SK-N-SH treated with all-trans-retinoic acid at 6 μM for 48 hours (cell line): ENCODE data around the gene GALNT13.

Experiments
- ATAC-seq: fragments of 200-7000 bp; cut with Tn5 transposase; 3 replicates; pipeline ENCODE4 v1.9.1; 2020; ENCODE audit warnings: mild to moderate bottlenecking, moderate library complexity
- ARNTL ChIP-seq: fragments of 450-650 bp; formaldehyde crosslinking; IDR thresholded peaks from 2 replicates; pipeline ENCODE4 v1.5.0; 2020; ENCODE audit warnings: low read depth, mild to moderate bottlenecking, moderate library complexity, borderline replicate concordance
- BACH2 ChIP-seq: fragments of 250-450 bp; sonication (Bioruptor Pico); IDR thresholded peaks from 2 replicates; pipeline ENCODE4 v1.9.0; 2021; ENCODE audit warnings: mild to moderate bottlenecking, borderline replicate concordance
- CREB5 ChIP-seq: fragments of 250-450 bp; sonication (Bioruptor Pico); IDR thresholded peaks from 2 replicates; pipeline ENCODE4 v1.5.1; 2020; ENCODE audit warnings: low read depth, mild to moderate bottlenecking, moderate library complexity
- CSDC2 ChIP-seq: fragments of 250-450 bp; sonication (Bioruptor Pico); IDR thresholded peaks from 2 replicates; pipeline ENCODE4 v1.5.0; 2020; ENCODE audit warnings: mild to moderate bottlenecking, moderate library complexity
- CSRNP3 ChIP-seq: fragments of 250-450 bp; sonication (Bioruptor Pico); IDR thresholded peaks from 2 replicates; pipeline ENCODE4 v1.5.1; 2021; ENCODE audit warnings: mild to moderate bottlenecking, moderate library complexity
- ESRRG ChIP-seq: fragments of 250-450 bp; sonication (Bioruptor Pico); IDR thresholded peaks from 2 replicates; pipeline ENCODE4 v1.6.1; 2021; ENCODE audit warnings: mild to moderate bottlenecking
- GLIS3 ChIP-seq: fragments of 250-450 bp; sonication (Bioruptor Pico); IDR thresholded peaks from 2 replicates; pipeline ENCODE4 v1.5.0; 2020; ENCODE audit warnings: mild to moderate bottlenecking, moderate library complexity
- ISL1 ChIP-seq: fragments of 250-450 bp; sonication (Bioruptor Pico); IDR thresholded peaks from 2 replicates; pipeline ENCODE4 v2.1.2; 2022; ENCODE audit warnings: mild to moderate bottlenecking, moderate library complexity
- OSR1 ChIP-seq: fragments of 250-450 bp; sonication (Bioruptor Pico); IDR thresholded peaks from 2 replicates; pipeline ENCODE4 v1.8.0; 2022; ENCODE audit warnings: moderate library complexity, mild to moderate bottlenecking, inconsistent platforms
- POU6F1 ChIP-seq: fragments of 250-450 bp; sonication (Bioruptor Pico); IDR thresholded peaks from 2 replicates; pipeline ENCODE4 v1.8.0; 2021; ENCODE audit warnings: low read depth, mild to moderate bottlenecking, moderate library complexity, borderline replicate concordance
- PPARA ChIP-seq: fragments of 250-450 bp; sonication (Bioruptor Pico); IDR thresholded peaks from 2 replicates; pipeline ENCODE4 v1.5.0; 2020; ENCODE audit warnings: mild to moderate bottlenecking, borderline replicate concordance
- RARB ChIP-seq: fragments of 250-450 bp; sonication (Bioruptor Pico); IDR thresholded peaks from 2 replicates; pipeline ENCODE4 v1.8.0; 2021; ENCODE audit warnings: mild to moderate bottlenecking, moderate library complexity
- SNAI2 ChIP-seq: fragments of 250-450 bp; sonication (Bioruptor Pico); IDR thresholded peaks from 2 replicates; pipeline ENCODE4 v1.5.0; 2020; ENCODE audit warnings: mild to moderate bottlenecking, moderate library complexity
- TCF4 ChIP-seq: fragments of 250-450 bp; sonication (Bioruptor Pico); IDR thresholded peaks from 2 replicates; pipeline ENCODE4 v1.8.0; 2021; ENCODE audit warnings: mild to moderate bottlenecking, moderate library complexity, borderline replicate concordance
- TOX ChIP-seq: fragments of 250-450 bp; sonication (Bioruptor Pico); IDR thresholded peaks from 2 replicates; pipeline ENCODE4 v1.8.0; 2021; ENCODE audit warnings: mild to moderate bottlenecking, moderate library complexity, borderline replicate concordance
- TSHZ2 ChIP-seq: fragments of 250-450 bp; sonication (Bioruptor Pico); IDR thresholded peaks from 2 replicates; pipeline ENCODE4 v1.5.0; 2020; ENCODE audit warnings: mild to moderate bottlenecking, moderate library complexity
- ZC3H10 ChIP-seq: fragments of 250-450 bp; sonication (Bioruptor Pico); IDR thresholded peaks from 2 replicates; pipeline ENCODE4 v1.5.1; 2021; ENCODE audit warnings: mild to moderate bottlenecking, moderate library complexity
- ZFP3 ChIP-seq: fragments of 250-450 bp; sonication (Bioruptor Pico); IDR thresholded peaks from 2 replicates; pipeline ENCODE4 v1.5.0; 2020; ENCODE audit warnings: mild to moderate bottlenecking, moderate library complexity
- ZFP30 ChIP-seq: fragments of 450-650 bp; formaldehyde crosslinking; IDR thresholded peaks from 2 replicates; pipeline ENCODE4 v1.5.0; 2022; ENCODE audit warnings: mild to moderate bottlenecking, moderate library complexity
- ZNF565 ChIP-seq: fragments of 450-650 bp; formaldehyde crosslinking; conservative IDR thresholded peaks from 2 replicates; pipeline ENCODE4 v1.5.0; 2020; ENCODE audit warnings: low read depth, mild to moderate bottlenecking, moderate library complexity
- ZNF70 ChIP-seq: fragments of 450-650 bp; formaldehyde crosslinking; IDR thresholded peaks from 2 replicates; pipeline ENCODE4 v1.5.0; 2020; ENCODE audit warnings: mild to moderate bottlenecking, moderate library complexity
- ZNF8 ChIP-seq: fragments of 450-650 bp; formaldehyde crosslinking; IDR thresholded peaks from 2 replicates; pipeline ENCODE4 v1.5.0; 2020; ENCODE audit warnings: mild to moderate bottlenecking, moderate library complexity

Gene GALNT13

GRCh38 chr2:154142480-154142879 is 270.8 kb downstream of the GALNT13 start:
- ATAC-seq: no peak
- TF ChIP-seq ZNF565 (CRISPR knock-in tag) (no peak), ZNF70 (CRISPR knock-in tag) (no peak), OSR1 (CRISPR knock-in tag) (no peak), CREB5 (no peak), PPARA (no peak), CSDC2 (CRISPR knock-in tag) (no peak), TSHZ2 (CRISPR knock-in tag) (no peak), RARB (no peak), ISL1 (CRISPR knock-in tag) (no peak)
- TF ChIP-seq, all 23 proteins: peak for 0

- ATAC-seq: no peak; the same call in 2 of the 3 replicates
- TF ChIP-seq CSDC2 (CRISPR knock-in tag) (no peak), ZNF565 (CRISPR knock-in tag) (no peak), TOX (CRISPR knock-in tag) (no peak), TCF4 (CRISPR knock-in tag) (no peak), ISL1 (CRISPR knock-in tag) (no peak), CSRNP3 (CRISPR knock-in tag) (no peak), TSHZ2 (CRISPR knock-in tag) (no peak), CREB5 (no peak), POU6F1 (no peak), ARNTL (CRISPR knock-in tag) (no peak), ZFP30 (no peak)
Measured at GRCh38 chr2:154143105-154143504, 271.4 kb downstream of the GALNT13 start.

- ATAC-seq: no peak
- TF ChIP-seq ESRRG (CRISPR knock-in tag): no peak
- no peak for TF ChIP-seq TCF4 (CRISPR knock-in tag)
- TF ChIP-seq CREB5: no peak
- TF ChIP-seq ZFP30: no peak
- TF ChIP-seq CSRNP3 (CRISPR knock-in tag): no peak
- no peak for TF ChIP-seq OSR1 (CRISPR knock-in tag)
- TF ChIP-seq ZNF565 (CRISPR knock-in tag): no peak
- no peak for TF ChIP-seq ISL1 (CRISPR knock-in tag)
- TF ChIP-seq PPARA: no peak
- no peak for TF ChIP-seq GLIS3 (CRISPR knock-in tag)
- no peak for TF ChIP-seq CSDC2 (CRISPR knock-in tag)
- no peak for TF ChIP-seq ZNF8
- TF ChIP-seq SNAI2: no peak
- no peak for TF ChIP-seq ZC3H10 (CRISPR knock-in tag)
- no peak for TF ChIP-seq ZFP3 (CRISPR knock-in tag)
- no peak for TF ChIP-seq BACH2 (CRISPR knock-in tag)
- TF ChIP-seq TOX (CRISPR knock-in tag): no peak
Measured at GRCh38 chr2:154158101-154158500, 286.4 kb downstream of the GALNT13 start.
